HG03575 (cell line): Measurements from ENCODE around the gene CYP2W1.
"Not testable (repeated sequence)": the region's sequence is repeated elsewhere in the genome, so short reads cannot be mapped to it uniquely, and the experiment has no call there.

Experiments used
- ATAC-seq: cut with Tn5 transposase; IDR thresholded peaks from one replicate; pipeline ENCODE4 v1.9.1; 2021; ENCODE audit not compliant: unreplicated experiment, insufficient number of reproducible peaks, low FRiP score; ENCODE audit errors: extremely low read depth

The CYP2W1 gene

DNA sequence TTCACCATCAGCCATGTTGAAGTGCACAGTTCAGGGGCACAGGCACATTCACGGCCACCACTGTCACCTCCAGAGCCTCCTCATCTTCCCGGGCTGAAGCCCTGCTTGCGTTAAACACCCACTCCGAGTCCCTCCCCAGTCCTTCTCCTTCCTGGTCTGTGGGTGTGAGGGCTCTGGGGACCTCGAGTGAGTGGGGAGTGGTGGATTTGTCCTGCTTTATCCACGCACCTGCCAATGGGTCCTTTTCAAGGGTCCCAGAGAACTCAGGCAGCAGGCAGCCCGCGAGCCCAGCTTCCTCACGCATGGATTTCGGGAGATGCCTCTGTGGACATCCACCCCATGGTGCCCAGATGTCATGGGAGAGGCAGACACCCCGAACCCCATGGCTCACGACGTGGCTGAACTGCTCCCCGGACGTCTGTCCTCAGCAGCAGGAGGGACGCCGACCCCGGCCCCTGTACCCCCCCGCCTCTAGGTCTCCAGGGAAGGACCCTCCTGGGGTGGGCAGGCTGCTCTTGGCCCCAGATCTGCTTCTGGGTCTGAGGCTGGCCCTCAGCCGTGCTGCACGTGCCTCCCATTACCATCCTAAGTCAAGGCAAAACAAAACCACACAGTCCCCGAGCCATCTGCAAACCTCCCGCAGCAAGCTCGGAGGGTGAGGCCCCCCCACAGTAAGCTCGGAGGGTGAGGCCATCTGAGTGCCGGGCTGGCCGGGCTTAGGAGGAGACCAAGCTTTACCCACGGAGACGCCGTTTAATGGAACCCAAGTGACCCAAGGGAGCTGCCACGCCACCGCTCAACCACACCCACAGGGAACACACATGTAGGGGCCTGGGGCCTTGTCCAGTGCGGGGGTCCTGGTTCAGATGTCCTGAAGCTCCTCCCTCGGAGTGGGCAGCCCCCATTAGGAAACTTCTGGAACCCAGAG lies 9.0 kb downstream of the CYP2W1 start:
- ATAC-seq, result no peak

DNA sequence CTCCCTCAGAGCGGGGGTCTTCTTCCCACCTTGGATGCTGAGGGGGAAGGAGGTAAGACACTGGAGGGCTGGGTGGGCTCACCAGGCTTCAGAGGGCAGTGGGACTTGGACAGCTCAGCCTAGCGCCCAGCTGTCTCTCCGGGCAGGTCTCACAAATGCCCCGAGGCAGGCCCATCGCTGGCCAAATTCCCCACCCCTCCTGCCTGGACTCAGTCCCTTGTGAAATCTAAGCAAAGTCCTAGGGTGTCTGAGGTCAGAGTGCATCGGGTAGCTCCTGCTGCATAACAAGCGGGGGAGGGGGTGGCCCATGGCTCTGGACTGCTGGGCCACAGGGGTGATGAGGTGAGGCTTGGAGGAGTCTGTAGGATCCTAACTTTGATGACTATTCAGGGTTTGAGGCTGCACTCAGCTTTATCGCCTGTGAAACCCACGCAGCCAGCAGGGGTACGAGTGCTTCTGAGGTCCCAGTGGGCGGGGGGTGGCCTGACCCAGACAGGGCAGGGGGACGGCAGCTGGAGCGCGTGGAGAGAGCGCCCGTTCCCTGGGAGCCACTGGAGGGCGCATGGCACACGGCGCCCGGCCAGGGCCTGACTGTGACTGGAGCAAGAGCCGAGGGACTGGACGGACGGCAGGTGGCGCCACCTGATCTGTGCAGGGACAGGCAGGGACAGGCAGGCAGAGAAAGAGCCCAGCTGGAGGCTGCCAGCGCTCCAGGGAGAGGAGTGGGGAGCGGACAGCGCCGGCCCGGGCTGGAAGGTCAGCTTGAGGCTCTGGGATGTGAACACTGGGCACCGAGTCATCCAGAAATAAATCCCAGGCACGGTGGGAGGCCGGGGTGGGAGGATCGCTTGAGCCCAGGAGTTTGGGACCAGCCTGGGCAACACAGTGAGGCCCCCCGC lies 10.0 kb downstream of the CYP2W1 start:
- ATAC-seq, result no peak

GRCh38 chr7:994592-995308 lies 11.8 kb downstream of the CYP2W1 start:
- no peak for ATAC-seq

DNA sequence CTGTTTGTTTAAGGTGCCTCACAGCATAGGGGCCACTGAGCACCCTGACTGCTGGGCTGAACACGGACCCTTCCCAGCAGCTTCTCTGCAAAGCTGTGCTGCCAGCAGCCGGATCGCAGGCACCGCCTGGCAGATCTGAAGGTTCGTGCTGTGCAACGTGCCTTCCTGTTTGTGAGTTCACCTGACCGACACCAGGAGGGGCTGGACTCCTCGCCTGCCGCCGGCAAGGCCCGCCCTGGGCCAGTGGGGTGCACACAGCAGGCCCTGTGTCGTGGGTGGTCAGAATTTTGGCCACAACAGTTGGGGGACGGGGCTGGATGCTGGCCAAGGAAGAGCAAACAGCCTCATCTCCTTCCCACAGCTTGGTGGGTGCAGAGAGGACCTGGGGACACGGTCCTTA lies 12.6 kb downstream of the CYP2W1 start:
- no peak for ATAC-seq

DNA sequence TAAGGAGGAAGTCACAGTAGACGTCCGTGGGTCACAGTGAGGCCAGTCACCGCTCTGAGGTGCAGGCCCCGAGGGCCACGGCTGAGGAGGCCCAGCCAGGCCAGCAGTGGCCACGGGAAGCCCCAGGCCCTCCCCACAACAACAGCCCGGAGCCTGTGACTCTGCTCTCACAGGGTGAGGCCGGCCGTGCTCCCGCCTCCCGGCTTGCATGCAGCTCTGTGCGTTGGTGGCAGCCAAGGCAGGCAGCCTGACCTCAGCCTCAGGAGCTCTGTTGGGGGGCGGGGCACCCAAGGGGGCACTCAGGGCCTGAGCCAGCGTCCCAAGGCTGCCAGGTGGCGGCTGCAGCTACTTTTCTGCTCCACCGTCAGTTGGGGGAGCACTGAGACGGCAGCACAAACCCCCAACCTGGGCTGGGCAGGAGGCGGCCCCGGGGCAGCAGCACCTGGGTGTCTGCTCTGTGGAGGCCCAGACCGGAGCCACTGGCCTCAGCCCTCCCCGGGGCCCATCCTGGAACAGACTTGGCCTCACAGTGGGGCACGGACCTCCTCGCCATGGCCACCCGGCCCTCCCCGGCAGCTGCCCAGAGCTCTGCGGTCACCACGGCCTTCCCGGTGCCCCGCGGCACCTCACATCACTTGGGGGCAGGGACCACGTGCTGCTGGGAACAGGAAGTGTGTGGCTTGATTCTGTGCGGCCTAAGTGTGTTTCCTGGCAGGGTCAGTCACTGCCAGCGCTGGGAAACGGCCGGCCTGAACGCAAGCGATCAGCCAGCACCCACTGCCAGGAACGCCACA lies 13.3 kb downstream of the CYP2W1 start:
- no peak for ATAC-seq

- ATAC-seq, result no peak
These were observed 14.7 kb downstream of the CYP2W1 start for GRCh38 chr7:997404-998395.

GRCh38 chr7:999149-999879 lies 16.3 kb downstream of the CYP2W1 start:
- no peak for ATAC-seq

GRCh38 chr7:999941-1000935 lies 17.3 kb downstream of the CYP2W1 start:
- no peak for ATAC-seq

GRCh38 chr7:1001069-1001770 lies 18.2 kb downstream of the CYP2W1 start:
- ATAC-seq, result not testable (repeated sequence)

DNA sequence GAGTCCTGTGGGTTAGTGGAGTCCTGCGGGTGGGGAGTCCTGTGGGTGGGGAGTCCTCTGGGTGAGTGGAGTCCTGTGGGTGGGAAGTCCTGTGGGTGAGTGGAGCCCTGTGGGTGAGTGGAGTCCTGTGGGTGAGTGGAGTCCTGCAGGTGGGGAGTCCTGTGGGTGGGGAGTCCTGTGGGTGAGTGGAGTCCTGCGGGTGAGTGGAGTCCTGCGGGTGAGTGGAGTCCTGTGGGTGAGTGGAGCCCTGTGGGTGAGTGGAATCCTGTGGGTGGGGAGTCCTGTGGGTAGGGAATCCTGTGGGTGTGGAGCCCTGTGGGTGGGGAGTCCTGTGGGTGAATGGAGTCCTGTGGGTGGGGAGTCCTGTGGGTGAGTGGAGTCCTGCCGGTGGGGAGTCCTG lies 19.0 kb downstream of the CYP2W1 start:
- not testable (repeated sequence) for ATAC-seq

GRCh38 chr7:1002445-1002844 lies 19.5 kb downstream of the CYP2W1 start:
- ATAC-seq, result not testable (repeated sequence)

DNA sequence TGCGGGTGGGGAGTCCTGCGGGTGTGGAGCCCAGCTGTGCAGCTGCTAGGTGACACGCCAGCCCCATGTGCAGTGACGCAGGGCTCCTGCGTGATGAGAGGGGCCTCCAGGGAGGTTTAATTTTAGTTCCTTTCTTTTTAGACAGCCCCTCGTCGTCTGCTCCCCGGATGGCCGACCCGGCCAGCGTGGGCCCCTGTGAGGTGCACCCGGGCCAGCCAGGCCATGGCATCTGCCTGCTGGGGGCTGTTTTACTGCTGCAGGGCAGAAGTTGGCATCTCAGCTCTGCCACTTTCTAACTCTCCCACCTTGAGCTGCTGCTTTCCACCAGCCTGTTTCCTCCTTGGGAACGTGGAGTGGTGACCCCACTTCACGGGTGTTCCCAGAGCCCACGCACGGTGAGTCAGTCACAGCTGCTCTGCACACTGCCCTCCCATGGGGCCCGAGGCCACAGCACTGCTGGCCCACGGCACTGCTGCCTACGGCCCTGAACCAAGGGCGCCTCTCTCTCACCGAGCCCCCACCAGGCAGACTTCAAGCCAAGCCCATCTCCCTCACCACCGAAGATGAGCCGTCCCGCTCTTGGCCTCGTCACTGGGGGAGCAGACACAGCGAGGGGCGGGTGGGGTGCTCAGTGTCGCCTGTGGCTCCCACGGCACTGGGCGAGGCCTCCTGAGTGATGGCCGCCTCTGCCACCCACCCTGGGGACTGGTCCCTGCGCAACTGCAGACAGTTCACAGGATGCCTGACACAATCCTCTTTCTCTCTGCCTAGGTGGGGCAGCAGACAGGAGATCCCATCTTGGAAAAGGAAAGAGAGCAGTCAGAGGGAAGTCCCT lies 21.3 kb downstream of the CYP2W1 start:
- ATAC-seq, result no peak

DNA sequence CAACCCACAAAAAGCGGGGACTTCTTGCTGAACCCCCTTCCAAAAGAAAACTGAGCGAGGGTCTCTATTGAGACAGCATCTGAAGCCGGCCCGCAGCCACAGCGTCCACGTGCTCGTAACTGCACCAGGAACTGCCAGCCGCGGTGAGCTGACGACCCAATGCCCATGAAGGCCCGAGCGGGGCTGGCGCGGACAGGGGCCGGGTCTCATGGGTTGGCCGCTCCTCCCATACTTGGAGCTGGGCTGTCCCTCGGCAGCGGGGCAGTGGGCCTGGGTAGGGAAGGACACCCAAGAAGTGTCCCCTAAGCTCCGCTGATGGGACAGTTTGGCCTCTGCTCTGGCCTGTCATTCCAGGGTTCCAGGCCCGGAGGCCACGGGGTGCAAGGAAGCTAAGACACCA lies 22.3 kb downstream of the CYP2W1 start:
- no peak for ATAC-seq

GRCh38 chr7:1007901-1008300 lies 24.9 kb downstream of the CYP2W1 start:
- no peak for ATAC-seq
